SK-N-SH treated with all-trans-retinoic acid at 6 μM for 48 hours (cell line): ENCODE measurements around the gene SNX32.

ENCODE experiments used
- CSDC2 ChIP-seq: fragments of 250-450 bp; sonication (Bioruptor Pico); IDR thresholded peaks from 2 replicates; pipeline ENCODE4 v1.5.0; 2020; ENCODE audit warnings: mild to moderate bottlenecking, moderate library complexity
- ESRRG ChIP-seq: fragments of 250-450 bp; sonication (Bioruptor Pico); IDR thresholded peaks from 2 replicates; pipeline ENCODE4 v1.6.1; 2021; ENCODE audit warnings: mild to moderate bottlenecking
- PPARA ChIP-seq: fragments of 250-450 bp; sonication (Bioruptor Pico); IDR thresholded peaks from 2 replicates; pipeline ENCODE4 v1.5.0; 2020; ENCODE audit warnings: mild to moderate bottlenecking, borderline replicate concordance
- TOX ChIP-seq: fragments of 250-450 bp; sonication (Bioruptor Pico); IDR thresholded peaks from 2 replicates; pipeline ENCODE4 v1.8.0; 2021; ENCODE audit warnings: mild to moderate bottlenecking, moderate library complexity, borderline replicate concordance
- ZFP3 ChIP-seq: fragments of 250-450 bp; sonication (Bioruptor Pico); IDR thresholded peaks from 2 replicates; pipeline ENCODE4 v1.5.0; 2020; ENCODE audit warnings: mild to moderate bottlenecking, moderate library complexity
- ZNF70 ChIP-seq: fragments of 450-650 bp; formaldehyde crosslinking; IDR thresholded peaks from 2 replicates; pipeline ENCODE4 v1.5.0; 2020; ENCODE audit warnings: mild to moderate bottlenecking, moderate library complexity
- ZNF8 ChIP-seq: fragments of 450-650 bp; formaldehyde crosslinking; IDR thresholded peaks from 2 replicates; pipeline ENCODE4 v1.5.0; 2020; ENCODE audit warnings: mild to moderate bottlenecking, moderate library complexity
- TF ChIP-seq, protein P1 (sequence below): fragments of 250-450 bp; sonication (Bioruptor Pico); IDR thresholded peaks from 2 replicates; pipeline ENCODE4 v1.8.0; 2020; ENCODE audit warnings: mild to moderate bottlenecking, moderate library complexity, borderline replicate concordance
- TF ChIP-seq, protein P2 (sequence below): fragments of 250-450 bp; sonication (Bioruptor Pico); IDR thresholded peaks from 2 replicates; pipeline ENCODE4 v1.5.0; 2020; ENCODE audit warnings: mild to moderate bottlenecking, moderate library complexity

DNA sequence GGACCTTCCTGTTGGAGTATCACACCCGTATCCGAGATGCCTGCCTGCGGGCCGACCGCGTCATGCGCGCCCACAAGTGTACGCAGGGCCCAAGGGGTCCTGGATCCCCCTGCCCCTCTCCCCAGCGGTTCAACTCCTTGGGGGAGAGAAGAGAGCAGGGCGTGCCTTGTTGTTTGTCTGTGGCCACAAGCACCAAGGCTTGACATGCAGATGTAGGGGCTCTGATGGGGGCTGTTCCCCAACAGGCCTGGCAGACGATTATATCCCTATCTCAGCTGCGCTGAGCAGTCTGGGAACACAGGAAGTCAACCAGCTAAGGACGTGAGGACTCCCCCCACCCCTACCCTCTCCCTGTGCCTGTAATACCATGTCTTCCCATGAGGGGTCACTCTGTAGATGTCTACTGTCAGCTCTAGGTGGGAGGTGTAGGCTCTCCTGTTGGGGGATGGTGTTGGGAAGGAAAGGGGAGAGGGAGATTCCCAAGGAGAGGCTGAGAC lies 17.4 kb downstream of the SNX32 start:
- TF ChIP-seq, protein P1, sequence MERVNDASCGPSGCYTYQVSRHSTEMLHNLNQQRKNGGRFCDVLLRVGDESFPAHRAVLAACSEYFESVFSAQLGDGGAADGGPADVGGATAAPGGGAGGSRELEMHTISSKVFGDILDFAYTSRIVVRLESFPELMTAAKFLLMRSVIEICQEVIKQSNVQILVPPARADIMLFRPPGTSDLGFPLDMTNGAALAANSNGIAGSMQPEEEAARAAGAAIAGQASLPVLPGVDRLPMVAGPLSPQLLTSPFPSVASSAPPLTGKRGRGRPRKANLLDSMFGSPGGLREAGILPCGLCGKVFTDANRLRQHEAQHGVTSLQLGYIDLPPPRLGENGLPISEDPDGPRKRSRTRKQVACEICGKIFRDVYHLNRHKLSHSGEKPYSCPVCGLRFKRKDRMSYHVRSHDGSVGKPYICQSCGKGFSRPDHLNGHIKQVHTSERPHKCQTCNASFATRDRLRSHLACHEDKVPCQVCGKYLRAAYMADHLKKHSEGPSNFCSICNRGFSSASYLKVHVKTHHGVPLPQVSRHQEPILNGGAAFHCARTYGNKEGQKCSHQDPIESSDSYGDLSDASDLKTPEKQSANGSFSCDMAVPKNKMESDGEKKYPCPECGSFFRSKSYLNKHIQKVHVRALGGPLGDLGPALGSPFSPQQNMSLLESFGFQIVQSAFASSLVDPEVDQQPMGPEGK = no peak
- TF ChIP-seq TOX (CRISPR knock-in tag) (no peak), CSDC2 (CRISPR knock-in tag) (no peak), ZFP3 (CRISPR knock-in tag) (no peak), ZNF8 (CRISPR knock-in tag) (no peak), ESRRG (CRISPR knock-in tag) (no peak), PPARA (CRISPR knock-in tag) (no peak), ZNF70 (CRISPR knock-in tag) (no peak)
- TF ChIP-seq, protein P2, sequence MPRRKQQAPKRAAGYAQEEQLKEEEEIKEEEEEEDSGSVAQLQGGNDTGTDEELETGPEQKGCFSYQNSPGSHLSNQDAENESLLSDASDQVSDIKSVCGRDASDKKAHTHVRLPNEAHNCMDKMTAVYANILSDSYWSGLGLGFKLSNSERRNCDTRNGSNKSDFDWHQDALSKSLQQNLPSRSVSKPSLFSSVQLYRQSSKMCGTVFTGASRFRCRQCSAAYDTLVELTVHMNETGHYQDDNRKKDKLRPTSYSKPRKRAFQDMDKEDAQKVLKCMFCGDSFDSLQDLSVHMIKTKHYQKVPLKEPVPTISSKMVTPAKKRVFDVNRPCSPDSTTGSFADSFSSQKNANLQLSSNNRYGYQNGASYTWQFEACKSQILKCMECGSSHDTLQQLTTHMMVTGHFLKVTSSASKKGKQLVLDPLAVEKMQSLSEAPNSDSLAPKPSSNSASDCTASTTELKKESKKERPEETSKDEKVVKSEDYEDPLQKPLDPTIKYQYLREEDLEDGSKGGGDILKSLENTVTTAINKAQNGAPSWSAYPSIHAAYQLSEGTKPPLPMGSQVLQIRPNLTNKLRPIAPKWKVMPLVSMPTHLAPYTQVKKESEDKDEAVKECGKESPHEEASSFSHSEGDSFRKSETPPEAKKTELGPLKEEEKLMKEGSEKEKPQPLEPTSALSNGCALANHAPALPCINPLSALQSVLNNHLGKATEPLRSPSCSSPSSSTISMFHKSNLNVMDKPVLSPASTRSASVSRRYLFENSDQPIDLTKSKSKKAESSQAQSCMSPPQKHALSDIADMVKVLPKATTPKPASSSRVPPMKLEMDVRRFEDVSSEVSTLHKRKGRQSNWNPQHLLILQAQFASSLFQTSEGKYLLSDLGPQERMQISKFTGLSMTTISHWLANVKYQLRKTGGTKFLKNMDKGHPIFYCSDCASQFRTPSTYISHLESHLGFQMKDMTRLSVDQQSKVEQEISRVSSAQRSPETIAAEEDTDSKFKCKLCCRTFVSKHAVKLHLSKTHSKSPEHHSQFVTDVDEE (CRISPR knock-in tag) = no peak
